GM06990 (cell line): Measurements from ENCODE around the gene CR2.

ENCODE experiments used
- DNase-seq: peaks from one replicate; pipeline ENCODE4 v3.0.0-alpha.2; 2011; ENCODE audit not compliant: insufficient read length; ENCODE audit errors: extremely low read depth
- H3K27me3 ChIP-seq: replicated peaks from 2 replicates; pipeline ENCODE4 v1.6.0; 2011; ENCODE audit warnings: low read length; ENCODE audit not compliant: control insufficient read depth, insufficient read depth
- H3K36me3 ChIP-seq: 2 replicates; pipeline ENCODE4 v1.5.1; 2011; ENCODE audit warnings: low read length; ENCODE audit not compliant: control insufficient read depth, insufficient read depth
- H3K4me3 ChIP-seq: replicated peaks from 2 replicates; pipeline ENCODE4 v1.5.1; 2011; ENCODE audit warnings: low read depth, mild to moderate bottlenecking, control low read depth, low read length
- TF ChIP-seq, protein P1 (sequence below): IDR thresholded peaks from 2 replicates; pipeline ENCODE4 v1.5.1; 2011; ENCODE audit warnings: low read length, control low read depth, mild to moderate bottlenecking, inconsistent platforms; ENCODE audit not compliant: insufficient read depth, poor library complexity, severe bottlenecking

Gene CR2

DNA sequence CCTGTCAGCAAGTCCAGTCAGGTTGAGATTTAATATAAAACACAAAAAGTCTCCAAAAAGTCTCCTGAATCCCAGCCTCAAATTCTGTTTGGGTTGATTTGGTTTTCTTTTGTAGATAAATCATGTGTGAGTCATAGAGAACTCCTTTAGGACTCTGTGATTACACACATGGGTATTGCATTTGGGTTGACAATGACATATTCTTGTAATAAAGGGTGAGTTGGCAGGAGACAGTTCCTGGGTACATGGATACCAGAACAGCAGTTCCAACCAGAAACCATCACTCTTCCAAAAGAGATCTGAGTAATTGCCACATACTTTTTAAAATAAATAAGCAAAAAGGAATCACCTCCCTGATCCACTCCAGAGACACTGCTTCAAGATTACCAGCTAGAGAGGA, 8.9 kb downstream of the CR2 start:
- no peak for DNase-seq
- Histone ChIP-seq H3K27me3 (no peaks in the 10 kb centered on the region), H3K4me3 (no peak overlapping the region), H3K36me3 (0 out of 2 replicates have a peak, but pooled peaks cover 2% of the 10 kb centered on the region)
- TF ChIP-seq, protein P1, sequence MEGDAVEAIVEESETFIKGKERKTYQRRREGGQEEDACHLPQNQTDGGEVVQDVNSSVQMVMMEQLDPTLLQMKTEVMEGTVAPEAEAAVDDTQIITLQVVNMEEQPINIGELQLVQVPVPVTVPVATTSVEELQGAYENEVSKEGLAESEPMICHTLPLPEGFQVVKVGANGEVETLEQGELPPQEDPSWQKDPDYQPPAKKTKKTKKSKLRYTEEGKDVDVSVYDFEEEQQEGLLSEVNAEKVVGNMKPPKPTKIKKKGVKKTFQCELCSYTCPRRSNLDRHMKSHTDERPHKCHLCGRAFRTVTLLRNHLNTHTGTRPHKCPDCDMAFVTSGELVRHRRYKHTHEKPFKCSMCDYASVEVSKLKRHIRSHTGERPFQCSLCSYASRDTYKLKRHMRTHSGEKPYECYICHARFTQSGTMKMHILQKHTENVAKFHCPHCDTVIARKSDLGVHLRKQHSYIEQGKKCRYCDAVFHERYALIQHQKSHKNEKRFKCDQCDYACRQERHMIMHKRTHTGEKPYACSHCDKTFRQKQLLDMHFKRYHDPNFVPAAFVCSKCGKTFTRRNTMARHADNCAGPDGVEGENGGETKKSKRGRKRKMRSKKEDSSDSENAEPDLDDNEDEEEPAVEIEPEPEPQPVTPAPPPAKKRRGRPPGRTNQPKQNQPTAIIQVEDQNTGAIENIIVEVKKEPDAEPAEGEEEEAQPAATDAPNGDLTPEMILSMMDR, result no peak

DNA sequence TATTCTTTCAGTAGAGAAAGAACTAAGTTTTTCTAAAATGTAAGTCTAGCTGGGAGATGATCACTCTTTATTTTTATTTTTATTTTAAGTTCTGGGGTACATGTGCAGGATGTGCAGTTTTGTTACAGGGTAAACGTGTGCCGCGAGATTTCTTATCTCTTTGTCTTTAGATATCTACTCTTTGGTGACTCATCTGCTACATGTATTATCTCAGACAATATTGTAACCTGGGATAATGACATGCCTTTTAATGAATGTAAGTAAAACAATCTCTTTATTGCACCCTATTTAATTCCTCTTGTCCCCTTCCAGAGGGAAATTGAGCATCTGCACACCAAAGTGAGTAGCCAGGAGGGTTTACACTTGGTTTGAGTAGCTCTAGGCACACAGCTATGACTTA, 9.4 kb downstream of the CR2 start:
- DNase-seq, result no peak

DNA sequence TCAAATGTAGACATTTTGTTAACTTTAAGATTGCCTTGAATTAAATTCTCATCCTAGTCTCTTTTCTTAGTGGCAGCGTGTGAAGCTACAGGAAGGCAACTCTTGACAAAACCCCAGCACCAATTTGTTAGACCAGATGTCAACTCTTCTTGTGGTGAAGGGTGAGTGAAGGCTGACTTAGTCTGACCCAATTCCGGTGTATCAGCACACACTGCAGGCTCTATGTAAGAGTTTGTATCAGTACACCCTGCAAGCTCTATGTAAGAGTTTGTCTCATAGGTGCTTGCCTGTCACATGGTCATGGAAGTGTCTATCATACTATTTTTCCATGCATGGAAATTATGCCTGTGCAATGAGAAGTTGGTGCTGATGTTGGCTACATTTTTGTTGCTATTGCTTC, 16.8 kb downstream of the CR2 start:
- Histone ChIP-seq H3K4me3 (no peak overlapping the region), H3K36me3 (peaks cover 19% of the 10 kb centered on the region), H3K27me3 (no peaks in the 10 kb centered on the region)
- TF ChIP-seq, protein P1, result no peak
- DNase-seq, result no peak

More for the DNA sequence above, 9.4 kb downstream of the CR2 start:
- TF ChIP-seq, protein P1, result no peak
- no peaks in the 10 kb centered on the region for H3K27me3 ChIP-seq
- no peak overlapping the region for H3K4me3 ChIP-seq
- H3K36me3 ChIP-seq, result peaks cover 4% of the 10 kb centered on the region

DNA sequence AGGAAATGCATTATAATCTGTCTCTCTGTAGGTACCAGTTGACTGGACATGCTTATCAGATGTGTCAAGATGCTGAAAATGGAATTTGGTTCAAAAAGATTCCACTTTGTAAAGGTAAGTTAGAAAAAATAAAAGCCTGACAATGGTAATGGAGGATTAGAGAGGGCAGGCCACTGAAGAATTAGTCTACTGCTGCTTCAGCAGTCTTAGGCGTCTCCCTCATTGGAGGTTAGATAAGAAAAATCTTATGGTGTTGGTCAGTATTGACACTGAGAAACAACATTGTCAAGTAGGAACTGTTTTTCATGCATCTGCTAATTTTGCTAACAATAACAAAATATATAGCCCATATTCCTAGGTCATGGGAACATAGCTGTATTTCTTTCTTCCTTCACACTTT, 20.1 kb downstream of the CR2 start:
- Histone ChIP-seq H3K36me3 (peaks cover 14% of the 10 kb centered on the region), H3K27me3 (no peaks in the 10 kb centered on the region)
- TF ChIP-seq, protein P1, result no peak

DNA sequence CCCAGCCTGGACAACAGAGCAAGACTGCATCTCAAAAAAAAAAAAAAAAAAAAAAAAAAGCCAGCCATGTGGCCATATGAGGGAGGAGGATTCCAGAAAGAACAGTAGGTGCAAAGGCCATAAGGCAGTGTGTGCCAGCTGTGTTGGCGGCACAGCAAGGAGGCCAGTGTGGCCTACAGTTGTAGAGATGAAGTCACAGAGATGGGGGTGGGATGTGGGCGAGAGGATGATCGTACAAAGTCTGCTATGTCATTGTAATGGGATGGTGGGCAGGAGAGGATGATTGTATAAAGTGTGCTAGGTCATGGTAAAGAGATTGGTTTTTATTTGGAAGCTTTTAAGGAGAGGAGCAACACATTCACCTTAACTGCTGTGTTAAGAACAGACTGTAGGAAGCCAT, 32.1 kb downstream of the CR2 start:
- peaks cover 7% of the 10 kb centered on the region for H3K36me3 ChIP-seq
- no peaks in the 10 kb centered on the region for H3K27me3 ChIP-seq
- no peak for DNase-seq
- TF ChIP-seq, protein P1, result no peak
- H3K4me3 ChIP-seq, result no peak overlapping the region

More for the DNA sequence above, 20.1 kb downstream of the CR2 start:
- no peak overlapping the region for H3K4me3 ChIP-seq
- DNase-seq, result no peak

DNA sequence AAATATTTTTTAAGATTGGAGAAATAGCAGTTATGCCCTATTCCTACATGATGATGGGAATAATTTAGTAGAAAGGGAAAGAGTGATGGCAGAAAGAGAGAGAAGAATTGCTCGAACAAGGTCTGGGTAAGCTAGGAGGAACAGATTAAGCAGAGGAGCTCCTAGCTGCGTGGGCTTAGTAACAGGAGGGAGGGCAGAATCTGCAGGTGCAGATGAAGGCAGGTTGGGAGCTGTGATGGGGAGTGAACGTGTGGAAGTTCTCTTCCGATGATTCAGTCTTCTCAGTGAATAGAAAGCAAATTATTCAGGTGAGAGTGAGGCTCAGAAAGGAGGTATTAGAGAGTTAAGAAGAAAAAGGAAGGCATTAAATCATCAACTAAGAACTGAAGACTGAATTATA, 33.5 kb downstream of the CR2 start:
- TF ChIP-seq, protein P1, result no peak
- Histone ChIP-seq H3K4me3 (no peak overlapping the region), H3K36me3 (peaks cover 7% of the 10 kb centered on the region), H3K27me3 (no peaks in the 10 kb centered on the region)
- no peak for DNase-seq
